GM21576 (cell line): ENCODE results near the gene CDCP1.
A peak's percentile ranks its signal among the peaks of the same experiment; 100 is the strongest.

Experiments used
- ATAC-seq: cut with Tn5 transposase; IDR thresholded peaks from one replicate; pipeline ENCODE4 v1.9.1; 2021; ENCODE audit warnings: mild to moderate bottlenecking, moderate library complexity; ENCODE audit not compliant: unreplicated experiment

The CDCP1 gene

DNA sequence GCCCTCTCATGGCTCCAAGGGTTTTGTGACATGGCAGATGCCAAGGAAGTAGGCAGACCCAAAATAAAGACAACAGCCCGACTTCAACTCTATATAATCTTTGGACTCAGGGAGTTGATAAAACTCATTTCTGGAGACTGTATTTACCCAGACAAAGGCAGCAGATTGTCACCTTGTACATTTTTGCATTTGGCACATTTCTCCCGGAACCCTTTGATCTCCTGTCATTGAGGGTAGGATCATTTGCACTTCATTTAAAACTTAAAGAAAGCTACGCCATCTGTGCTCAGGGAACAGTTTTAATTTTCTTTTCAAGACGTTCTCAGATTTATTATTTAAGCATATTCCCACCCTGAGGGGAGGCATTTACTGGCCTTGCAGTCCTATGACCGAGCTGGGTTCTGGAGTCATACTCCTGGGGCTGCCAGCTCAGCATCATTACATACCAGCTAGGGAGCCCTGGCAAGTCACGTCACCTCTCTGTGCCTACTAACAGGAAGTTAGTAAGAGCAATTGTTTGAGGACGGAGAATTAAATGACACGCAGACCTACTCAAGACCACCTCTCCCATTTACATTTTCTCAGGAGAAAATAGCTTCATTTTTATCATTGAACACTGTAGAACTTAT is 5.9 kb downstream of the CDCP1 start:
- ATAC-seq, result no peak

DNA sequence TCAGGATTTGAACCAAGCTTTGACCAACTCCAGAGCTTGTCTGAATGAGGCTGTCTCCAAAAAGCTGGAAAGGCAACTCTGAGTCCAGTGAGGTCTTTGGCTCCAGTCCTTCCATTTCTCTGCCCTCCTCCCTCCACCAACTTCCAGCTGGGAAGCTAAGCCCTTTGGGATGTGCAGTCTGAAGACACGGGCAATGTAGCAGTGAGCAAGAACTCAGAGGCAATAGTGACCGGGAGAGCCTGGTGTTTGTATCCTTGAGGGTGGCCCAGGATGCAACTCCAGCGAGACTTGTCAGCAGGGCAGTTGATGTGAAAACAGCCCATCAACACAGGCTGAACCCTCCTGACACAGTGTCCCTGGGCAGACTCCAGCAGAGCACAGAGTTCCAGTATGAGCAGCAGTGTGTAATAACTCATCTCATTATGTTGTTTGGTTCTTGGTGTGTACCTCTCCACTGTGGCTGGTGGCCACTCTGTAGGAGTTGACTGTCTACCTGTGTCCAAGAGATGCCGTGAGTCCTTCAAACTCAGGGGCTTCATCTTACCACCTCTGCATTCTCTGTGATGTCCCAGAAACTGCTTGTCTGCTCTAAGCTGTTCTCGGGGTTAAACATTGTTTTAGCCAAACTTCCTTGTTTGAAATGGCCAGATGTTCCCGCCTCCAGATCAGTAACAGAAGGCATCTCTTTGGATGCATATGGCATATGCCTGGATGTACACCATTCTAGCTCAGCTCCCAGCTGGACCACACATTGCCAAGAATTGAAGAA is 6.6 kb downstream of the CDCP1 start:
- no peak for ATAC-seq

DNA sequence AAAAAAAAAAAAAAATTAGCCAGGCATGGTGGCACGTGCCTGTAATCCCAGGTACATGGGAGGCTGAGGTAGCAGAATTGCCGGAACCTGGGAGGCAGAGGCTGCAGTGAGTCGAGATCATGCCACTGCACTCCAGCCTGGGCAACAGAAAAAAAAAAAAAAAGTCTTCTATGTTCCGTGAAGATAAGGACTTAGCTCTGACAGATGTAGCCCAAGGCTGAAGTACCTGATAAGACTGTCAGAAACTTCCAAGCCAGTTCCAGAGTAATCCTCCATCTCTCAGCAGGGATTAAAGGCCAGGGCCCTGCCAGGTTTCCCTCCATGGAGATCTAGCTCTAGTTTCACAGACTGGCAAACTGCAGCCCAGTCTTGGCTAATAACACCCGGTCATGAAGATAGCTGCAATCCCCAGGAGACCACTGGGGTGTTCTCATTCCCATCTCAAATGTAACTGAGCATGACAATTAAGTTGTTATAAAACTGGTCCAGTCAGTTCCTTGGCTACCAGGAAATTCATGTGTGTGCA is 8.5 kb downstream of the CDCP1 start:
- ATAC-seq, result no peak

DNA sequence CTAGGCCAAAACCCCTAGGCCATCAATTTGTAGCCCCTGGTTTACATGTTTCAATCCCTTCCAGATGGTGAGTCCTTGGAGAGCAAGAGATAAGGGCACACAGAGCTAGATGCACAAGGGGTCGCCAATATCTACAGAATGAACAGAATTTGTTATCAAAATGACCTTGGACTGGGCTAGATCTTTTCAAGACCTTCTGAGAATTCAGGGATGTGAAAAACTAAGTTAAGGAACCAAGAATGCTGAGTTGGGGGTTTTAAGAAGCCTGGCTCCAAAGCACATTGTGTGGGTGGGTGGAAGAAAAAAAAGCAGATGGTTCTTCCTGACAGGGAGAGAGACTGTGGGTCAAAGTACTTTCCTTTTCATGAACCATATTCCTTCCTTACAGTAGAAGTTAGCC is 10.2 kb downstream of the CDCP1 start:
- ATAC-seq, result no peak

DNA sequence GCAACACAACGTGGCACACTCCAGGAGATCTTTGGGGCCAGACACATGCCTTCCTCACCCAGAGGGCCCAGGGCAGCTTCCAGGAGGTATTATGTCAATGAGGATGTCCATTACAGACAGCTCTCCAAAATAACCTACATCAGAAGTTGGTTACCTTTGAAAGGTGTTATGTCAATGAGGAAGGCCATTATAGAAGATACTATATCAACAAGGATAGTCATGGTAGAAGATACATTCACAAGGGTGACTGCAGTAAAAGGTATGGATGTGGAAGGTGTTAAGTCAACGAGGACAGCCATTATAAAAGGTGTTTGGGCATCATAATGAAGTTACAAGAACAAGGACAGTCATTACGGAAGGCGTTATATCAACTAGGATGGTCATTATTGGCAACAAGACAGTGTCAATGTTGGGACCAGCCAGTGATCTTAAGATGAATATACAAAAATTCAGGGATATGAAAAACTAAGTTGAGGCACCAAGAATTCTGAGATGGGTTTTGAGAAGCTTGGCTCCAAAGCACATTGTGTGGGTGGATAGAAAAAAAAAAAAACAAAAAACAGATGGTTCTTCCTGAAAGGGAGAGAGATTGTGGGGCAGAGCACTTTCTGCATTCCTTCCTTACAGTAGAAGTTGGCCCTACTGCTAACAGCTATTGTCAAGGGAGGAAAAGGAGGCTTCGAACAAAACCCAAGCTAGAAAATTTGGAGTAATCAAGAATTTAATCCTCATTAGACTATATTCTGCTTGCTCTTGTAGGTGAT is 11.2 kb downstream of the CDCP1 start:
- no peak for ATAC-seq

DNA sequence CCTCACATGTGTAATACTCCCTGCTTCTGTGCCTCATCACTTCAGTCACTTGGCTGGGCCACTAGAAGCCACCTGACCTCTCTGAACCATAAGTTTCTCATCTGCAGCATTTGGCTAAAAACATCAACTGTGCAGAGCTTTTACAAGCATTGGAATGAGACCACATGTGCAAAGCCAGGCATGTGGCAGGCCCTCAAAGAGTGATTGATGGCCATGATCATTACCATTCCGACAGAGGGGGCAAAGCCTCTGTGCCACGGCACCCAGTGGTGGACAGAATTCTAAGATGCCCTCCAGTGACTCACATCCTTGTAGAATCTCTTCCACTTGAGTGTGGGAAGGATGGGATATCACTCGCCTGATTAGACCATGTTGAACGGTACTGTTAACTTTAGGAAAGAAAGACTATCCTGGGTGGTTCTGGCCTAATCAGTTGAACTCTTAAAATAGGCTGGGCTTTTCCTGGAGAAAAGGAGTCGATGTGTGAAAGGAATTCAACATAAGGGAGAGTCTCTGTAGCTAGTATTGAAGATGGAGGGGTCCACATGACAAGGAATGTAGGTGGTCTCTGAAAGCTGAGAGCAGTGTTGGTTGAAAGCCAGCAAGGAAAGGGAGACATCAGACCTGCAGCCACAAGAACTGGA is 13.5 kb downstream of the CDCP1 start:
- no peak for ATAC-seq

DNA sequence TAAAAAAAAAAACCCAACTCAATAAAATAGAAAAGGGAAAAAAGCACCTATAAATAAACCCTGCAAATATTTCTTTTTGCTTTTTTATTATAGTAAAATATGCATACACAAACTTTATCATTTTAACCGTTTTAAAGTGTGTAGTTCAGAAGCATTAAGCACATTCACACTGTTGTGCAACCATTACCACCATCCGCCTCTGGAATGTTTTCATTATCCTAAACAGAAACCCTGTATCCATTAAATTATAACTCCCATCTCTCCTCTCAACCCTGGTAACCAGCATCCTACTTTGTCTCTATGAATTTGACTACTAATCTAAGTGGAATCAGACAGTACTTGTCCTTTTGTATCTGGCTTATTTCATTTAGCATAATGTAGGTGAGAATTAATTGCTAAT is 15.0 kb downstream of the CDCP1 start:
- ATAC-seq, result no peak

DNA sequence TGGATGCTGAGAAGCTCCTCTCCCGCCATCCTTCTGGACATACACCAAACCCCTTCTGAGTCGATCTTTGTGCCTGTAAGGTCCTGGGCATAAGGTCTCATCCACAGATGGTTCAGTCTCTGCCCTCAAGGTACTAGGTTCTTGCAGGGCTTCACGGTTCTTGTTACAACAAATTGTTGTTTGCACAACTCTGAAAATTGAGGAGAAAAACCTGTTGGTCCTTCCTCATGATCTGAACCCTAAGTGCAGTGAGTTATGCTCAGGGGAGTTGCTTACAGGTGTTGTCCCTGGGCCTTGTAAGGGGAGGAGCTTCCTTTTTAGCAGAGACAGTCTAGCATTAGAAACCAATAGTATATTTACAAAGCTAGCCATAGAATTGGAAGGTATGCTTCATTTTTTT is 15.7 kb downstream of the CDCP1 start:
- ATAC-seq, result no peak

DNA sequence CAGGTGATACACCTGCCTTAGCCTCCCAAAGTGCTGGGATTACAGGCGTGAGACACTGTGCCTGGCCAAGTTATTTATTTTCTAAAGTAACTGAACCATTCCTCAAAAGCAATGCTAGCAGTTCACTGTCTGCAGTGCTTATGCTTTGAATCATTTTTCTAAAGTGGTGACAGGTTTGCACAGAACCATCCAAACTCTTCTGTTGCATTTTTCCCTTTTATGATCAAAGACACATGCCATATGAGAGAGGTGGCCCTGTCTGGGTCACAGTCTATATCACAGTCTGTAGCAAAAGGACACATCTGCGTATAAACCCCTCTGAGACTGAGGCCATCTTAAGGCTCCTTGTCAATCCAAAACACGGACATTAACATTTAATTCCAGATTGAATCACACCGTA is 17.2 kb downstream of the CDCP1 start:
- ATAC-seq, result no peak

DNA sequence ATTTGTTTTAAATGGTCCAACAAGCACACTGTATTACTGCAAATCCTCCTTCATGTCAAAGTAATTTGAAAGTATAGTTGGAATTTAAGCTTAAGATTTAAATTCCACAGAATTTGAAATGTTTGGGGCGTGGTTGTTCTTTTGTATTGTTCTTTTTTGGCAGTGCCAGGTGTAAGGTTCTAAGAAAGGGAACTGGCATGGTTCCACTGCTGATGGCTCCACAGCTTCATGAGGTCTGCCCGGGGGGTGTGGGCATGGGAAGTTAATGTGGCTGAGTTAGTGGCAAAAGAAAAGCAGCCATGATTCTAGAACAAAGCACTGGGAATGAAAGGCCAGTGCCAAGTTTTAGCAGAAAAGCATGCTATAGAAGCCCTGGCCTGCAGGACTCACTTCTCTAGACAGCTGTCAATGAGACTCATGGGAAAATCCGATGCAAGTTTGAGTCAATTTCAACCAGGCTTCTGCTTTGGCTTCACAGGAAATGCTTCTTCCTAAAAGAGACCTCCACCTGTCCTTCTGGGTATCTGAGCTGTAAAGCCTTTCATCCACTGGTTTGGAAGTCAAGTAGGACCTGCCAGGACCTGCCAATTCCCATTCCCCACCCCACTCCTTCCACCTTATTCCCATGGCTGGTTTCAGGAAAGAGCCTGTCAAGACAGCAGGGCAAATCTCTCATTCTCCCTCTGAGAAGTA is 18.9 kb downstream of the CDCP1 start:
- no peak for ATAC-seq

DNA sequence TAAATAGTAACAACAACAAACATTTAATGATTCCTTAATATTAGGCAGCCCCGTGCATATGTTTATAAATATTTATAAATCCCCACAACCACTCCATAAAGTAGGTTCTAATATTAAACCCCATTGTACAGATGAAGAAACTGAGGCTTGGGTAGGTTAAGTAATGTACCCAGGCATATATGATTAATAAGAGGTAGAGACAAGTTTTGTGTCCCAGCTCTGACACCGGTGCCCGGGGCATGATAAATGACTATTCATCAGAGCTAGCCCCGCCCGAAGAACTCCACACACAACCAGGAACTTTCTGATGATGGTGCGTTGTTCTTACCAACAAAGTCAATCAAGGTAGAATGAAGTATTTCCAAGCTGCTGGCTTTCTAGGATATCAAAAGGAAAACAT is 19.4 kb downstream of the CDCP1 start:
- ATAC-seq, result no peak

DNA sequence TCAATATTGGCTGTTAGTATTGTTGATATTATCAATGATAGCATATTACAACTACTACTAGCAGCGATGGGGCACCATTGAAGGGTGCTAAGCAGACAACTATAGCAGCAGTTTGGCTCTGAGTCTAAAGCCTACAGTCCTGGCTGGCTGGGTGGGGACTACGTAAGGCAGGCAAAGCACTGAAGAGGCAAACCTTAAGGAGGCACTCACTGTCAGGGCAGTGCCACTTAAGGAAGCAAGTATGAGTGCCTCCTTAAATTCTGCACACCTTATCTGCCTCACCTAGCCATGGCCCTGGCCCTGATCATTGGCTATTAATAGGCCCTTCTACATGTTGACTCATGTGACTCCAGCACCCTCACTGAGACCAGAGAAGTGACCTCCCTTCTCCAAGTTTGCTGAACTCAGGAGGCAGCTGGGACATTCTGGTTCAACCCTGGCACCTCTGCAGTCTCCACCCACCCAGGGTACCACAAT is 20.6 kb downstream of the CDCP1 start:
- no peak for ATAC-seq

DNA sequence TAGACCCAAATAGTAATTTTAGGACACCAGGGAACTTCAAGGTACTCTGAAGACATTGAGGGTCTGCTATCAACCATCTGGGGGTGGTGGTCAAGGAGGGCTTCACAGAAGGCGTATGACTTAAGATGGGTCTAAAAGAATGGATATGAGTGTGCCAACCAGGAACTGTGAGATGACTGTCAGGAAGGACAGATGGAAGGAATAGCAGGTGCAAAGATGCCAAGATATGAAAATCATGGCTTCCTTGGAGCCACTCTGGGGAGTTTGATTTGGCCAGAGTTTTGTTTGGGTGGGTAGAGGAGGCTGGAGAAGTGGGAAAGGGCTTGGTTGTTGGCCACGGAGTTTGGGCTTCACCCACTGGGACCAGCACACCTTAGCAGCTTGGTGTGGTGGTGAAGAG is 21.2 kb downstream of the CDCP1 start:
- no peak for ATAC-seq

DNA sequence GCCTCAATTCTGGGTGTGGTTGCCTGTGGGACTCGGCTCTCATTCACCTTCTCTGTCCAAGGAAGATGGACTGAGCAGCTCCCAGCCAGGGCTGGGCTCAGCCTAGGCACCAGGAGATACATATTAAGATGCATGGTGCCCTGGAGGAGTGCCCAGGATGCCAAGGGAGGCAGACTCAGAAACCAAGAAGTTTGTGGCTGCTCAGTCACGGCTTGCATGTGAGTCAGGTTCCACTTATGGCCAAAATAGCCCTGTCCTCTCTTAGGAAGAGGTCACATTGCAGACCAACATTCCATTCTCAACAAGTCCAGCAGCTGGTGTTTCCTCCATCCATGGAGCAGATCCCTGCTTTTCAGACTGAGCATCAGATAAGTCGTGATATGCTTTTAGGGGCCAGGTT is 21.8 kb downstream of the CDCP1 start:
- no peak for ATAC-seq

DNA sequence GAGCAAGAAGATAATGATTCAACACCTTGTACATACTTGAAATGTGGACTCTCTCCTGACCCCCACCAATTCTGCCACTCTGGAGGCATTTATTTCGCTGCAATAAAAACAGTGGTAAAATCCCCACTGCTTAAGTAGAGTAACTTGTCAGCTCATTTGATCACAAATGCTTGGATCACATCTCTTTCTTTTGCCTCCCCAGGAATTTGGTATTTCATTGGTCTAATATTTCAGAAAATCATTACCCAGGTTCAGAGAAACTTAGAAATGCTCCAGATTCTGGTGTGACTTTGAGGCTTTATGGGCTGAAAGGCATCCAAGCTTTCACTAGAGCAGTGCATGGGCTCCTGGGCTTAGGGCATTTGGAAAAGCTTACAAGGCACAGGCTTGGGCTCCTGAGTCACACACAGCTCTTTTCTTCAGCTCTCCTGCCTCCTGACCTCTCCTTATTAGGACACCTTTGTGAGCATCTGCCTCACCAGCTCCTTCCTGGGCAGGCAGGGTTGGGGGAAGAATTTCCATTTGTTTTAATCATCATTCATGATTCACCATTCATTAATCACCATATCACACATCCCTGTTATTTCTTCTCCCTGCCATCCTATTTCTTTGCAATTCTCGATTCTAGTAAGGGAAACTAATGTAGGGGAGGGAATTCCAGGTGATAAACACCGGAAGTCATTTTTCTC is 22.5 kb downstream of the CDCP1 start:
- no peak for ATAC-seq

DNA sequence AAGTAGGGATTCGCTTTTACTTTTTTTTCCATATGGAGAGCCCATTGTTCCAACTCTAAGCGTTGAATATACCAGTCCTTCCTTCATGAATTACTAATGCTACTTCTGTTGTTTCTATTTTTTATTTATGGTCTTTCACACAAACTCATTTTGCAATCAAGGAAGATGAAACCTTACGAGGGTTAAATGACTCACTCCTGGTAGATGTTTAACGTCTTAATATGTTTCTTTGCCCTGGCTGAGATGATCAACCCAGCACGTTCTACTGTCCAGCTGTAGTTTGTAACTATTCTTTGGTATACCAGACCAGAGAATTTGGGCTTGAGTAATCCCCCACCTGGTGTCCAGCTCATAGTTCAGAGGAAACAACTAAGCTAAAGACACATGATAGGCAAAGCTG is 23.1 kb downstream of the CDCP1 start:
- peak; percentile 66 for ATAC-seq

DNA sequence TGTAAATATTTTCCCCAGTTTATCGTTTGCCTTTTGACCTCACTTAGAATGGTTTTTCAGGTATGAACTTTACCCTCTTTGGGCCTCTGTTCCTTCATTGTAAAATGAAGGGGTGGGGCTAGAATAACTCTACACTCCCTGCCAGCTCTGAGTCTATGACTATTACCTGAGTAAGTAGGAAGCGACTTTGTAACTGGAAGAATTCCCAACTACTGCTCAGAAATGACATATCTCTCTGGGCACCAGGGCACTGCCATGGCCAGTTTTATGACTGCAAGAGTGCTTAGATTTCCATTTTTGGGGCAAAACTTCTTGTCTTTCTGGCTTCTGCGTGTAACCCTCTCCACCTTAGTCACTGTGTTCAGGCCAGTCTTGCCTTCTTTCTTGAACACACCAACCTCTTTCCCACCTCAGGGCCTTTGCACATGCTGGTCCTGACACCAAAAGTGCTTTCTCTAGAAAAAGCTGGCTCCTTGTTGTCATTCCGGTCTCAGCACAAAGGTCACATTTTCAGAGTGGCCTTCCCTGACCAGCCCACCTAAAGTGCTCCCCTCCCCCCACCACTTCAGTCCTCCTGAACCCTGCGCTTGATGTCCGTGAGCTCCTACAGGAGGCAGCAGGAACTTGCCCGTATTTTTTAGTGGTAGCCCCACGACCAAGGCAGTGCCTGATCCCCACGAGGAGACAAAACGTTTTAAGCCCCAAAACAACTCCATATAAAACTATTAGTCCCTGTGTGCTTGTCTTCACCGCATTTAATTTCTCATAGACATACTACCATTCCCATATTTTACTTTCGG is 25.6 kb downstream of the CDCP1 start:
- ATAC-seq, result no peak

DNA sequence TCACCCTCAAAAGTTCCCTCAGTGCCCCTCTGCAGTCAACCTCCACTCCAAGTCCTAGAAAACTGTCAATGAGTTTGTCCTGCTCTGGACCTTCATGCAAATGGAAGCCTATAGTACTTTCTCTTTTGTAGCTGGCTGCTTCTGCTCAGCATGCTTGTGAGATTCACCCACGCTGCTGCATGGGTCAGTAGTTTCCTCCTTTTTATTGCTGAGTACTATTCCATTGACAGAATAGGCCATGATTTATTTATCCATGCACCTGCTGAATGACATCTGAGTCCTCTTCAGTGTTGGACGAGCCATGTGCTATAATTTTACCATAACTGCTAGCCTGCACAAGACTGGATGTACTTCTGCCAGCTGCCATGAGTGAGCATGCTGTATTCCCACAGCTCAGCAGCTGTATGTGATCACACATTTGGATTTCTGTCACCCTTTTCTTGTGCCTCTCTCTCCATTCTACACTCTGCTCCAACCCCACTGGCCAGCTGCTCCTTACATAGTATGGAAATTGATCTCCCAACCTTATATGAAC is 26.3 kb downstream of the CDCP1 start:
- no peak for ATAC-seq

DNA sequence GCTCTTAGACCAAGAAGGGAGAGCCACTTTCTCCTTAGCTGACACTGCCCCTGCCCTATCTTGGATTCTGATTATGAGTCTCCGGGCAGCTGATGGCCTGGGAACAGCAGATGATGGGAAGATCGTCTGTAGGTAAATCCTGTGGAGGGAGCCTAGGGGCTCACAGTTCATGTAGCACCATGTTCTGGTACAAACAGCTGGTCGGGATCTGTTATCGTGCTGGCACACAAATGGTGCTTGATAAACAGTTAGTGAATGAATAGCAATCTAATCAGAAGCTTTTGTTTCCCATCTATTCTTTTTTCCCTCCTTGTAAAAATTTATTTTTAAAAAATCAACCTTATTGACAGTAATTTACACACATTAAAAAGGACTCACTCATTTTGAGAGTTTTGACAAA is 26.8 kb downstream of the CDCP1 start:
- ATAC-seq, result no peak
